HG02884 (cell line): ENCODE results near the gene FHL3.
"Not testable (repeated sequence)": the region's sequence is repeated elsewhere in the genome, so short reads cannot be mapped to it uniquely, and the experiment has no call there.

Experiments used
- ATAC-seq: cut with Tn5 transposase; IDR thresholded peaks from one replicate; pipeline ENCODE4 v1.9.1; 2021; ENCODE audit warnings: mild to moderate bottlenecking, moderate library complexity; ENCODE audit not compliant: unreplicated experiment

The FHL3 gene

DNA sequence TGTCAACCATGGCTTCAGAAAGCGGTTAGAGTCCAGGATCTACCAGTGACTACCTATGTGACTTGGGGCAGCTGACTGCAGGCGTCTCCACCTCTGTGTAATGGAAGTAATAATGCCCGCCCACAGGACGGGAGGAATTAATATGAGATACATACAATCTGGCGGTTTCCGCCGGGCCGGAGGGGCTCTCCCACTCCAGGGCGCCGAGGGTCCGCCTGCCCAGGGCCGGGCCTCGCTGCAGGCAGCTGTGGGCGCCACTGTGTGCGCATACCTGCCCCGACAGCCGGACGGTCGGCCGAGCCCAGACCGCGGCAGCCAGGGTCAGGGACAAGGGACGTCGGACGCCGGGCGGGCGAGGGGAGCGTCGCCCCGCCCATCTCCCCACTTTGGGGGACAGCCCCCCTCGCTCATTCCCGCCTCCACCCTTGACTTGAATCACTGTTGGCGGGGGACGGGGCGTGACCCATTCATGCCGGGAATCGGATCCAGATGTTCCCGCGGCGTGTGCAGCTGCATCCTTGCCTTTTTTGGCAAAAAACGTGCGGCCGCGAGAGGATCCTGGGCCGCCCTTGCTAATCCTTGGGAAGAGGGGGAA is 9.5 kb downstream of the FHL3 start:
- ATAC-seq = no peak

DNA sequence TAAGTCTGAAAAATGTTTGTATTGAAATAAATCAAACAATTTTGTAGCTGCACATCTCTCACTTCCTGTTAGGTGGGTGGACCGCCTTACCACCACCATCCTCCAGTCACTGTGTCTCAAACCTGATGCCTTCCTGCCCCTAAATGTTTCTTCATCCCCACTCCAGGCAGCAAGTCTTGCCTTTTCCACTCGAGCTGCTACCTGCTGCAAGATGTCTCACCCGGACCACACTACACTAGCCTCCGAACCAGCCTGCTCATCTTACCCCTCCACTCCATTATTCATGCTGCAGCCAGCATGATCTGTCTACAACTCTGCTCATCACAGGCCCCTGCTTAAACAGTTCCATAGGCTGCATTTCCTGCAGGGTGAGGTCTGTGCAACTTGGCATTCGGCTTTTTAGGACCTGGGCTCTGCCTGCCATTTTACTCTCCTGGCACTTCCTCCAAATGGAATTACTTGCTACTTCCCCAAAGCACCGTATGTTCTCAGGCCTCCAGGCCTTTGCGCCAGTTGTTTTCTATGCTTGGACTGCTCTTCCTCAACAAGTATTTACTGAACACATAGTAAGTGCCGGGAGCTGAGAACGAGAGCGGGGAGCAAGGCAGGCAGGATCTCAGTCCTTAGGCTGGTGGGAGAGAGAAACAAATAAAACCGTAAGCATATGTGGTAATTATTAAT is 10.3 kb downstream of the FHL3 start:
- no peak for ATAC-seq

- ATAC-seq = peak; percentile 22
These were observed 15.9 kb downstream of the FHL3 start for GRCh38 chr1:37989361-37989930.

DNA sequence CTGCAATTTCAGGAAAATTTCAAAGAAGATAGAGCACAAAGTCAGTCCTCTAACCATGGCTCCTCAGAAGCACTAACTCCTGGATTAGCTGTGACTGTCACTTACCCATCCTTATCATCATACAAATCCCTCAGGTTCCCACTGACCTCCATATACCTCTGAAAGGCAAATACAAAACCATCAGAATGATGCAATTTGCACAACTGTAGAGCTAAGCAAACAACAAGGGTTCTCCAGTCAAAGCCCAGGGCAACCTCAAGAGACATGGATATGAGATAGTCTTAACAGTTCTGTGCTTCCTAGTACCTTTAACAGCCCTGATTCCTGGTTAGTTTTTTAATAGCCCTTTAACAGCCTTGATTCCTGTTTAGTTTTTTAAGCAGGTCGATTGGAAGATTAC is 17.6 kb downstream of the FHL3 start:
- no peak for ATAC-seq

GRCh38 chr1:37983546-37983945 is 21.8 kb downstream of the FHL3 start:
- no peak for ATAC-seq

GRCh38 chr1:37978541-37978940 is 26.8 kb downstream of the FHL3 start:
- no peak for ATAC-seq

GRCh38 chr1:37975083-37975482 is 30.2 kb downstream of the FHL3 start:
- ATAC-seq = not testable (repeated sequence)

DNA sequence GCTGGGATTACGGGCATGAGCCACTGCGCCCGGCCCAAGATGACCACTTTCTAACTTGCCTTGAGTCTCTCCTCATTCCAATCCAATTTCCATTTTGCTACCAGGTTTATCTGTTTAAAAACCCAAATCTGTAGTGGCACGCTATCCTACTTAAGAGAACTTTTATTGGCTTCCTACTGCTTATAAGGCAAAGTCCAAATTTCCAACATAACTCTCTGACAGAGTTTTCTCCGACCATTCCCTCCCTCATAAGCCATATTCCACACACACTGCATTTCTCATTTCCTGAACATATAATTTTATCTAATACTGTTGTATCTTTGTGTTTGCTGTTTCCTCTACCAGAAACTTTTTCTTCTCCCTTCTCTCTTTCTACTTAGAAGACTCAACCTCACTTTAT is 30.7 kb downstream of the FHL3 start:
- no peak for ATAC-seq

- not testable (repeated sequence) for ATAC-seq
These were observed 31.6 kb downstream of the FHL3 start for GRCh38 chr1:37973684-37974083.

DNA sequence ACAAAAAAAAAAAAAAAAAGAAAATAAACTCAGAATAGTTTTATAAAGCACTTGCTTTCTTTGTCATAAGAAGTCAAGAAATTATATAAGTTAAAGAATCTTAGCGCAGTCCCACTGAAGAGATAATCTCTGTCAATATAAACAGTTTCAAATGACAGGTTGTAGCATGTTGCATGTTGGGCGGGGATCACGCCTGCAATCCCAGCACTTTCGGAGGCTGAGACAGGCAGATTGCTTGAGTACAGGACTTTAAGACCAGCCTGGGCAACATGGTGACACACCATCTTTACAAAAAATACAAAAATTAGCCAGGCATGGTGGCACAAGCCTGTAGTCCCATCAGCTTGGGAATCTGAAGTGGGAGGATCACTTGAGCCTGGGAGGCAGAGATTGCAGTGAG is 40.0 kb downstream of the FHL3 start:
- ATAC-seq = no peak

- ATAC-seq = not testable (repeated sequence)
These were observed 41.2 kb downstream of the FHL3 start for GRCh38 chr1:37964106-37964505.

GRCh38 chr1:37958690-37959089 is 46.6 kb downstream of the FHL3 start:
- ATAC-seq = no peak

DNA sequence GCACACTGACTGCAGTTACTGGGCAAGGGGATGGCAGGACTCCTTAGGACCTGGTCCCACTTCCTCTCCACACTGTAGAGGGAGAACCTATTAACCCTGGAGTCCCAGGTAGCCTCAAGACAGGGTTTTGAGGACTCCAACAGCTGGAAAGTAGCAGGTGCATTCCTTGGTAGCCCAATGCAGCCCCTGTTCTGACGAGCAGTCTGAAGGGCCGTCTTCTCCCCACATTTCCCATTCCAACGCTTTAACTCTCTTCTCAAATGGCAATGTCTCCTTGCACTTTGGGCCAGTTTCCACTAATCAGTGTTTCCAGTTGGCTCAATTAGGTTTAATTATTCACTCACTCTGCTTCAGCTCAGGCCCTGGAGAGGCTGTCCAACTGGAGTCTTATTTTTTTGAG is 49.6 kb downstream of the FHL3 start:
- no peak for ATAC-seq

GRCh38 chr1:37954316-37954971 is 50.9 kb downstream of the FHL3 start:
- no peak for ATAC-seq

- ATAC-seq = no peak
These were observed 52.6 kb downstream of the FHL3 start for GRCh38 chr1:37952738-37953137.

- no peak for ATAC-seq
These were observed 53.3 kb downstream of the FHL3 start for GRCh38 chr1:37951783-37952624.

- ATAC-seq = no peak
These were observed 54.1 kb downstream of the FHL3 start for GRCh38 chr1:37951041-37951782.

DNA sequence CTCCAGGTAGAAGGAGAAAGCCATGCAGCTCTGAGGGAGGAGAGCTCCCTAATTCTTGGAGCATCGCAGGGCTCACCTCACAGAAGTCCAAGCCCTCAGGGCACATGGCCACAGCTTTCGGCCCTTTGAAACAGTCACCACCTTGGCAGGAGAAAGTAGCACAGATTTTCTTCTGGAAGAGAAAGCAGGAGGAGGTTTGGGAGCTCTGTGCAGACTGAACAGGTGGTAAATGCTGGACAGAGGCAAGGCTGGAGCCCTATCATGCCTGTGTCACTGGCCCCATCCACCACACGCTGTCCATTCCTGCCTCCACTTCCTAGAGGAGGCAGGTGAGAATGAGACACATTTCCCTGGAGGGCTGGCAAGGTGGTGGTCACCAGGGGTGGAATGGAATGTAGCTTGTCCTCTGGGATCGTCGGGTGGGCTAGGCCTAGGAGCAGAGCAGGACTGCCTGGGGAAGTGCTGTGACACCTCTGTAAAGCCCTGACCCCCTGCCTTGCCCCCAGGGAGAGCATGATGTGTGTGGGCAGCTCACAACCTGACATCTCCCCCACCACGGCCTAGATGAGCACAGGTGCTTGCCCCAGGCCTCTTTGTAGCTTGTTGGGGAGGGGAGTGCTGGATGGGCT is 55.7 kb downstream of the FHL3 start:
- no peak for ATAC-seq

- ATAC-seq = no peak
These were observed 56.5 kb downstream of the FHL3 start for GRCh38 chr1:37948841-37949240.

DNA sequence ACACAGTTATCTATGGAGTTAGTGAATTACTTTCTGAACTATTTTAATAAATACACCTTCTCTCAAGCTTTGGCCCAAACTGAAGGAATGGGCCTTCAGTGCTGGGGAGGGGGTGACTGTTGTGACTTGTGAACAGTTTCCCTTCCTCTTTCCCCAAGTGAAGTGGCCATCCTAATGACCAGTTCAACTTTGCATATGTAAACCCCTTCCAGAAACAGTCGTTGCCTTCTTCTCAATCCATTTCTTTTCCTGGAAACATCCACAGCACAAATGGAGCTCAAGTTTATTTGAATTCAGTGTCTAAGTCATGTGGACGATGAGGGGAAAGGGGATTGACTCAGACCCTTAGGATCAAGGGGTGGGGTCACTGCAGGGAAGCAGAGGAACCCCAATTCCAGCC is 57.1 kb downstream of the FHL3 start:
- ATAC-seq = no peak
